PC-3 (cell line): ENCODE results near the gene ETAA1. TPM values are rescaled to one million over a fixed set of nuclear protein-coding genes. Genes with fewer than 3 reads are reported as not detected.

Source experiments
- ATAC-seq: fragments of 200-7000 bp; cut with Tn5 transposase; 2 replicates; pipeline ENCODE4 v1.9.1; 2020; ENCODE audit warnings: mild to moderate bottlenecking, moderate library complexity
- BruUV-seq: library from RNA; stranded (reverse); fragments of 400-500 nt; replicated peaks from 2 replicates; lab custom pipeline; 2021; lab: Mats Ljungman, UMichigan
- CTCF ChIA-PET: fragments of 300-600 bp; sonication (Branson Sonifier 250); formaldehyde crosslinking; loops from one replicate; lab custom pipeline; 2022; ENCODE audit warnings: antibody characterized with exemption; lab: Charles Lee
- POLR2A ChIA-PET: fragments of 300-600 bp; sonication (Branson Sonifier 250); formaldehyde crosslinking; loops from one replicate; lab custom pipeline; 2022; ENCODE audit warnings: antibody characterized with exemption; ENCODE audit not compliant: unreplicated experiment; lab: Charles Lee
- DNase-seq: peaks from one replicate; pipeline ENCODE4 v3.0.0-alpha.2; 2015
- H2AFZ ChIP-seq: fragments of 300-600 bp; sonication (generic); 2 replicates; pipeline ENCODE4 v1.6.0; 2016; ENCODE audit warnings: antibody characterized with exemption, low read length
- H3F3A ChIP-seq: fragments of 300-600 bp; sonication (generic); one replicate; pipeline ENCODE4 v1.6.0; 2017; ENCODE audit warnings: antibody characterized with exemption, low read length, control low read depth, mild to moderate bottlenecking; ENCODE audit not compliant: unreplicated experiment
- H3K27ac ChIP-seq: fragments of 300-600 bp; sonication (generic); 2 replicates; pipeline ENCODE4 v1.5.1; 2016; ENCODE audit warnings: mild to moderate bottlenecking, low read length
- H3K27me3 ChIP-seq: fragments of 300-600 bp; sonication (generic); 2 replicates; pipeline ENCODE4 v1.6.1; 2016; ENCODE audit warnings: low read length, mixed read lengths
- H3K36me3 ChIP-seq: fragments of 300-600 bp; sonication (generic); 2 replicates; pipeline ENCODE4 v1.6.1; 2016; ENCODE audit warnings: low read depth, mixed run types, low read length, mixed read lengths
- H3K4me1 ChIP-seq: fragments of 300-600 bp; sonication (generic); 2 replicates; pipeline ENCODE4 v1.5.1; 2016; ENCODE audit warnings: low read length; ENCODE audit not compliant: insufficient read depth
- H3K4me2 ChIP-seq: fragments of 300-600 bp; sonication (generic); 2 replicates; pipeline ENCODE4 v1.6.0; 2016; ENCODE audit warnings: low read length
- H3K4me3 ChIP-seq: fragments of 300-600 bp; sonication (generic); 2 replicates; pipeline ENCODE4 v1.5.1; 2016; ENCODE audit warnings: mild to moderate bottlenecking, low read length, mixed read lengths
- H3K79me2 ChIP-seq: fragments of 300-600 bp; sonication (generic); 2 replicates; pipeline ENCODE4 v1.6.1; 2017; ENCODE audit warnings: low read length, mixed read lengths
- H3K9ac ChIP-seq: fragments of 300-600 bp; sonication (generic); 2 replicates; pipeline ENCODE4 v1.6.0; 2016; ENCODE audit warnings: mild to moderate bottlenecking, low read length
- H3K9me2 ChIP-seq: fragments of 300-600 bp; sonication (generic); replicated peaks from 2 replicates; pipeline ENCODE4 v1.6.1; 2016; ENCODE audit warnings: mixed run types, low read length, mixed read lengths
- H3K9me3 ChIP-seq: fragments of 300-600 bp; sonication (generic); 2 replicates; pipeline ENCODE4 v1.6.1; 2016; ENCODE audit warnings: low read length, mixed read lengths
- H4K20me1 ChIP-seq: fragments of 300-600 bp; sonication (generic); 2 replicates; pipeline ENCODE4 v1.6.1; 2016; ENCODE audit warnings: low read length, mixed read lengths
- CTCF ChIP-seq: fragments of 300-600 bp; sonication (generic); conservative IDR thresholded peaks from 2 replicates; pipeline ENCODE4 v1.5.1; 2017; ENCODE audit warnings: antibody characterized with exemption, low read depth, mild to moderate bottlenecking, low read length
- EZH2 ChIP-seq: fragments of 300-600 bp; sonication (generic); IDR thresholded peaks from one replicate; pipeline ENCODE4 v1.6.1; 2017; ENCODE audit warnings: antibody characterized with exemption, mild to moderate bottlenecking, low read length; ENCODE audit not compliant: unreplicated experiment
- EZH2phosphoT487 ChIP-seq: fragments of 300-600 bp; sonication (generic); IDR thresholded peaks from 2 replicates; pipeline ENCODE4 v1.6.1; 2018; ENCODE audit warnings: mild to moderate bottlenecking, antibody characterized with exemption, low read length, borderline replicate concordance
- intact Hi-C: fragments of 100-400 bp; cut with micrococcal nuclease; formaldehyde crosslinking; loops from 2 replicates; pipeline ENCODE4 v1.9.0; 2023
- total RNA-seq: library from RNA; depleted of rRNA; stranded (reverse); fragments of >200 nt; gene quantifications from 2 replicates; pipeline ENCODE4 v1.2.3, GENCODE V29; 2014

Gene ETAA1
- total RNA-seq, 1 experiment from 2014 or later, result 12.1 TPM

GRCh38 chr2:67436221-67436620 lies 39.1 kb downstream of the ETAA1 start:
- Histone ChIP-seq H3K27ac (no peak overlapping the region), H3K4me3 (no peak overlapping the region), H3K4me1 (peaks cover 22% of the 10 kb centered on the region), H3K27me3 (no peaks in the 10 kb centered on the region), H3K9me3 (no peaks in the 10 kb centered on the region), H3F3A (no peaks in the 10 kb centered on the region), H3K79me2 (no peaks in the 10 kb centered on the region), H3K4me2 (no peak overlapping the region), H3K36me3 (no peaks in the 10 kb centered on the region), H3K9me2 (no peaks in the 10 kb centered on the region), H3K9ac (no peak overlapping the region), H2AFZ (no peak overlapping the region), H4K20me1 (no peaks in the 10 kb centered on the region)
- ATAC-seq (no peak), DNase-seq (no peak)
- BruUV-seq, result no TSS peak
- TF ChIP-seq EZH2 (no peak), EZH2phosphoT487 (no peak), CTCF (no peak)
- CTCF ChIA-PET, result no interaction called here
- POLR2A ChIA-PET, result no interaction called here
- intact Hi-C loops, result no loop called here

GRCh38 chr2:67437114-67437513 lies 40.0 kb downstream of the ETAA1 start:
- DNase-seq (peak; percentile 89), ATAC-seq (peak; percentile 93)
- Histone ChIP-seq H3K4me1 (peaks cover 22% of the 10 kb centered on the region), H3K36me3 (no peaks in the 10 kb centered on the region), H3F3A (no peaks in the 10 kb centered on the region), H3K9me3 (no peaks in the 10 kb centered on the region), H3K4me3 (no peak overlapping the region), H2AFZ (no peak overlapping the region), H3K4me2 (peak overlapping the region; percentile 51), H3K27ac (peak overlapping the region; percentile 26; the same call in 1 of the 2 replicates), H4K20me1 (no peaks in the 10 kb centered on the region), H3K9me2 (no peaks in the 10 kb centered on the region), H3K27me3 (no peaks in the 10 kb centered on the region), H3K9ac (no peak overlapping the region), H3K79me2 (no peaks in the 10 kb centered on the region)
- ChIA-PET CTCF (interaction anchor here (0.6 kb wide), 1 partner anchor 61 kb away, joined by 5 read pairs; no protein-coding TSS in a partner anchor), POLR2A (no interaction called here)
- TF ChIP-seq EZH2 (no peak), EZH2phosphoT487 (no peak), CTCF (no peak)
- BruUV-seq, result no TSS peak
- intact Hi-C loops, result no loop called here

- H3K36me3 ChIP-seq, result no peaks in the 10 kb centered on the region
- H3K4me3 ChIP-seq, result no peak overlapping the region
- no peak overlapping the region for H3K9ac ChIP-seq
- ChIA-PET POLR2A (no interaction called here), CTCF (no interaction called here)
- no peaks in the 10 kb centered on the region for H3K9me3 ChIP-seq
- peaks cover 22% of the 10 kb centered on the region for H3K4me1 ChIP-seq
- no peaks in the 10 kb centered on the region for H3K27me3 ChIP-seq
- H3K4me2 ChIP-seq, result no peak overlapping the region
- no peaks in the 10 kb centered on the region for H4K20me1 ChIP-seq
- DNase-seq, result no peak
- no peak overlapping the region for H3K27ac ChIP-seq
- BruUV-seq, result no TSS peak
- no peak for ATAC-seq
- TF ChIP-seq EZH2, result no peak
- TF ChIP-seq CTCF, result no peak
- no peak for TF ChIP-seq EZH2phosphoT487
- intact Hi-C loops, result no loop called here
- no peak overlapping the region for H2AFZ ChIP-seq
- no peaks in the 10 kb centered on the region for H3F3A ChIP-seq
- H3K79me2 ChIP-seq, result no peaks in the 10 kb centered on the region
- H3K9me2 ChIP-seq, result no peaks in the 10 kb centered on the region
Observed at GRCh38 chr2:67438337-67438736, 41.2 kb downstream of the ETAA1 start.
